GM19467 (cell line): ENCODE results near the gene ABHD16A.

Experiments used
- ATAC-seq: cut with Tn5 transposase; IDR thresholded peaks from one replicate; pipeline ENCODE4 v1.9.1; 2021; ENCODE audit warnings: mild to moderate bottlenecking, moderate library complexity; ENCODE audit not compliant: unreplicated experiment

The ABHD16A gene

DNA sequence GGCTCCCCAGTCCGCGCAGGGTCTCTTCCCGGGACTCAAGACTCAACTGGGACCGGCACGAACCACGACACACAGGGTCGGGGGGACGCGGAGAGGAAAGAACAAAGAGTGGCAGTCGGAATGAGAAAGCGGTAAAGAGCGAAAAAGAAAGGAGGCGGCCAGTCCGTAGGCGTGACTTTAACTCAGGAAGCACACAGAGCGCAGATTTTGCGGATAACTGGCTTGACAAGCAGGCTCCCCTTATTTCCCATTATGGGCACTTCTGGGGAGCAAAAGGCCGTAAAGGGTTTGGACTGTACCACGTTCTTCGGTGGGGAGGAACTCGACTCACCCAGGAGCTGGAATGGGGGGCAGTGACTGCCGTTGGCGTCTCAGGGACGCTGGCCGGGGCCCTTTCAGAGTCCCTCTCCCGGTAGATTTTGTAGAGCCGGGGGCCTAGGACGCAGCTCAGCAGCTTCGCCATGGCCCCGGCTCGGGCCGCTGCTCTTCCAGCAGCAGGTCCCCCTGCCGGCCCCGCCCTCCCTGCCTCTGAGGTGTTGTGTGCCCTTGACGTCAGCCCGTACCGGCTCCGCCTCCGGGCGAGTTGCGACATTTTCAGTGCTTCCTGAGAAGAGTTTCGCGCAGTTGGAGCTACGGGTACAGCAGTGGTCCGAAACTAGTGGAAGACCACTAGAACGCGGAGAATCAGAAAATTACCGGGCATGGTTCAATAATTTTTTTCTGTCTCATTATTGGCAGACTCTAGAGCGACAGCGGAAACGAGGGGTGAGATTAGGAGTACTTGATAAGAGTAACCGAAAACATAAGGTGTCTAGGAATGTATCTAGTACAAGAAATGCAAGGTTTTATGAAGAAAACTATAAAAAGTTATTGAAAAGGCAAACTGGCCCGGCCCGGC lies at the start of gene ABHD16A:
ABHD16A (minus strand) TSS at position 506 of the 898 bp plus-strand sequence; CDS start at position 463, 43 bp downstream.
- peak; percentile 80 for ATAC-seq

DNA sequence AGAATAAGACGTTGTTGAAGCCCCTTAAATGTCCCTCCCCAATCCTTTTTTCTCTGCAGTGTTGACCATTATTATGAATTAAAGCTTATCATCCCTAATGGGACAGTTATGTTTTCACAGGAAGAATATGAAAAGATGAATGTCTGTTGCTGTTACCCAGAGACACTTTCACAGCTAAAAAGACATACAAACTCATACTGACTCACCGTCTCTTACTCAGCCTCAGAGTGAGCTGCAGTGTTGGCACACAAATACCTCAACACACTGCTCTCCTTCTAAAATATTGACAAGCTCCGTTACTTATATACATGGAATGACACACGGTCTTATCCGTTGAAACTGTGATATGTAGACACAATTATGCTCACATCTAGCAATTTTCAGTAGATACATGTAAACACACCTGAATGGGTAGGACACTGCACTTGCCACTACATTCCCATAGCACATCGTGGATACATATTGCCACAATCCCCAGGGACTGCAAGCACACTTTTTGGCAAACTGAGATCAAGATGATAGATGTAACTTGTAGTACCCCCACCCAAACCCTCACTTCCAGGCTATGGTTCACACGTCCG lies 49.7 kb upstream of the ABHD16A start:
- no peak for ATAC-seq

DNA sequence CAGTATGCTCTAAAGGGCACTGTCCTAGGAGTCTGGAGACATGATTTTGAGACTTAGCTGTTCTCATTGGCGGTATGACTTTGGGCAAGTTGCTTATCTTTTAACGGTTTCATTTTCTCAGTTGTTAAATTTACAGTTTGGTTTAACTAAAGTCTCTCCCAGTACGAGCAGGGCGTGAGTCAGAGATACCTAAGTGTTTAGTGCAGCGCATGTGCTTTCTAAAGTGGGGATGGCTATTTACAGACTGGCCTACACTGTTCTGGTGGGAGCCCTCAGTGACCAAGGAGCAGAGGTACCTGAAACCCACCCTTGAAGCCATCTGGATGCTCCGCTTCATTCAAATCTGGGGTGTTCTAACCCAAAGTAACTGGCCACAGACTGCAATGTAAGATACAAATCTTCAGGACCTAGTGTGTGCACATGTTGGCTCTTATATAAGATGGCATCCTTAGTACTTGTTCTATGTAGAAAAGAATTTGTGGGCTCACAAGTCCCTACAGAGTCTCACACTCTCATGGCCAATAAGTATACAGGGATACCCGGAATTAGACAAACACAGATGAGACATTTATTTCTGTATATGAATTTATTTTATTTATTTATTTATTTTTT lies 47.4 kb upstream of the ABHD16A start:
- no peak for ATAC-seq

DNA sequence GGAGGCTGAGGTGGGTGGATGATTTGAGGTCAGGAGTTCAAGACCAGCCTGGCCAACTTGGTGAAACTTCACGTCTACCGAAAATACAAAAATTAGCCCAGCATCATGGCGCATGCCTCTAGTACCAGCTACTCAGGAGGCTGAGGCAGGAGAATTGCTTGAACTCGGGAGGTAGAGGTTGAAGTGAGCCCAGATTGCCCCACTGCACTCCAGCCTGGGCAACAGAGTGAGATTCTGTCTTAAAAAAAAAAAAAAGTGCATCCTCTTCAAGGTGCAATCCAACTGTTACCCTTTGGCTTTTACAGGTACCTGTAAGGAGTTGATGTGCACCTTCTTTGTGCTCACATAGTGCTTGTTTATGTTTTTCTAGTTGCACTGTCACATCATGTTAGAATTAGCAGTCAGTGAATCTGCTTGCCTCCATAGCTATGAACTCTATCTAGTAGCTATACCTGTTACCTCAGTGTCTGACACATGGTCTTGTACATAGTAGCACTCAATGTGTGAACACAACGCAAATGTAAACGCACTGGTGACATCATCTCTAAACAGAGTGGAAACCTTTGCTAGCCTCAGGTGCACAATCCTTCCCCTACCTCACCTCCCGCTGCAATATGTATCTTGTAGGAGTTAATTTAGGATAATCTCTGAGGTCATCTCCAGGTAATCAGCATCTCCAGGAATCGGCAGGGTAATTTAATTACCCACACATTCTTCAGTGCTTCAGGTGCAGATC lies 46.3 kb upstream of the ABHD16A start:
- no peak for ATAC-seq

DNA sequence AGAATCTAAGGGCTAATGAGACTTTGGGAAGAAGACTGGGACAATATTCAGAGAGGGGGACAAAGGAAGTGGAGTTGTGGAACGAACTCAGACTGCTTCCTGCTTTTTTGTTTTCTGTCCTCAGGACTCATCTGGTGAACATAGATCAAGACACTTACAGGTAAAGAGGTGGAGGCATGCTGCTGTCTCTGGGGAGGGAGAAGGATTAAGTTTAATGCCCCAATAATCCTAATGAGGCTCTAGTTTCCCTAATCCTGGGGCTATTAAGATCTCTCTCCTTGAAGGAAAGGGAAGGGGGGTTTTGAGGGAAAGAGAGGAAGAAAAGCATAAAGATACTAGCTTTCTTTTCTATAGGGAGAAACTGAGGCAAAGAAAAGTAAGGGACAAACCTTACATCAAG lies 41.3 kb upstream of the ABHD16A start:
- no peak for ATAC-seq

DNA sequence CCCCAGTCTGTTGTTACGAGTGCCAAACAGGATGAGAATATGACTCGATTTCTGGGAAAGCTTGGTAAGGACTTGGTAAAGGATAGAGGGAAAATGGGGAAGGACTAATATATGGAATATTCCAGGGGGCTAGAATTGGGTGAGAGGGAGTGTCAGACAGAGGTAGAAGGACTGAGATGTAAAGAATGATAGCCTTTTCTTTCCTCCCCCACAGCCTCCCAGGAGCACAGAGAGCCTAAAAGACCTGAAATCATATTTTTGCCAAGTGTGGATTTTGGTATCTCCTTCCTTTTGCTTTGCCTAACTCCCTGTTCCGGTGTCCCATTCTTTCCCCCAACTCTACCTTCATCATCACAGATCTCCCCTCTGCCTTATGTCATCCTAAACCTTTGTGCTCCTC lies 39.8 kb upstream of the ABHD16A start:
- ATAC-seq, result no peak

DNA sequence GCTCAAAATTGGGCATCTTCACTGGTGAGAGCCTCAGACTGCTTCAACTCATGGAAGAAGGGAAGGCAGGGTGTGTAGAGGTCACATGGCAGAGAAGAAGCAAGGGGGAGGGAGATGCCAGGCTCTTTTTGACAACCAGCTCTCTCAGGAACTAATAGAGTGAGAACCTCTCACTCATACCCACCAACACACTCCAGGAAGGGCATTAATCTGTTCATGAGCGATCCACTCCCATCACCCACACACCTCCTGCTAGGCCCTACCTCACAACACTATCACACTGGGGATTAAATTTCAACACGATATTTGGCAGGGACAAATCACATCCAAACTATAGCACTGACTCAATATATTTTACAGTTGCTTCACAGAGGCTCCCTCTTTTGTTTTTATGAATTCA lies 38.7 kb upstream of the ABHD16A start:
- no peak for ATAC-seq

DNA sequence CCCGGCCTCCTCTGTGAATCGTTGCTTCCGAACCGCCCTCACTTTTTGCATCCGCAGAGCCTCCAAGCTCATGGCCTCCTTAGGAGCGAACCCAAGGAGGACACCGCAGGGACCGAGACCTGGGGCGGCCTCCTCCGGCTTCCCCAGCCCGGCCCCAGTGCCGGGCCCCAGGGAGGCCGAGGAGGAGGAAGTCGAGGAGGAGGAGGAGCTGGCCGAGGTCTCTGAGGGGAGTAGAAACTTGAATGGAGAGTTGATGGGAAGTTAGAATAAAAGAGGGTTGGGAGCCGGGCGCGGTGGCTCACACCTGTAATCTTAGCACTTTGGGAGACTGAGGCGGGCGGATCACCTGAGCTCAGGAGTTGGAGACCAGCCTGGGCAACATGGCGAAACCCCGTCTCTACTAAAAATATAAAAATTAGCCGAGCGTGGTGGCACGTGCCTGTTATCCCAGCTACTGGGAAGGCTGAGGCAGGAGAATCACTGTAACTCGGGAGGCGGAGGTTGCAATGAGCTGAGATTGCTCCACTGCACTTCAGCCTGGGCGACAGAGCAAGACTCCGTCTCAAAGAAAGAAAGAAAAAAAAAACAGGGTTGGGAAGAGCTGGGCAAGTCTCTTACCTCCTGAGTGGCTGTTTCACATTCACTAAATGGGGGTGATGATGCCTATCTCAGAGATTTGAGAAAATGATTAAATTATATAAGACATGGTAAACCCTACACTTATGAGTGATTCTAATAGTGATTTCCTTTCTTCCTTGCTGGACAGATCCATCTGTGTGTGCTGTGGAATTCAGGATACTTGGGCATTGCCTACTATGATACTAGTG lies 37.5 kb upstream of the ABHD16A start:
- no peak for ATAC-seq

DNA sequence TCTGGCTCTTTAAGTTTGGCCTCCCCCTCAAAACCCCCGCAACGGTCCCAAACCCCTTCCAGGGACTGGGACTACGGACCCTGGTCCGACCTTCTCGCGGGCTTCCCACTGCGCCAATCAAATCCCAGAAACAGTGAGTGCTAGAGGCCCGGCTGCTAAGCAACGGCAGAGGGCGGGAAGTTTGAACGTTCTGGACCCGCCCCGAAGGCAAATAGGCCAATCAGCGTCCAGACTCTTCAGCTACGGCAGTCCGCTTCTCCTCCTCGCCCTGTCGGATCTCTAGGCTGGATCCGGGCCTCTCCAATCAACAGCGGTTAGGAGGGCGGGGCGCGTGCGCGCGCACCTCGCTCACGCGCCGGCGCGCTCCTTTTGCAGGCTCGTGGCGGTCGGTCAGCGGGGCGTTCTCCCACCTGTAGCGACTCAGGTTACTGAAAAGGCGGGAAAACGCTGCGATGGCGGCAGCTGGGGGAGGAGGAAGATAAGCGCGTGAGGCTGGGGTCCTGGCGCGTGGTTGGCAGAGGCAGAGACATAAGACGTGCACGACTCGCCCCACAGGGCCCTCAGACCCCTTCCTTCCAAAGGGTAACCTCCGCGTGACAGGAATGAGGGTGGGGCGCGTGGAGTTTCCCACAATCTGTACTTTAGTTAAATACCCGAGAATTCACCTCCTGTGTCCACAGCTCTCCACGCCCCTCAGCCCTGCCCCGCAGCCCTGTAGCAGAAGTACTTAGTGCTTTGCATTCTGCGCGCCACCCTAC lies 36.7 kb upstream of the ABHD16A start, which contains the start of gene MSH5:
MSH5 (plus strand) TSS at position 367 of the 758 bp plus-strand sequence. CDS start 462 bp downstream, outside the sequence.
- peak; percentile 61 for ATAC-seq

DNA sequence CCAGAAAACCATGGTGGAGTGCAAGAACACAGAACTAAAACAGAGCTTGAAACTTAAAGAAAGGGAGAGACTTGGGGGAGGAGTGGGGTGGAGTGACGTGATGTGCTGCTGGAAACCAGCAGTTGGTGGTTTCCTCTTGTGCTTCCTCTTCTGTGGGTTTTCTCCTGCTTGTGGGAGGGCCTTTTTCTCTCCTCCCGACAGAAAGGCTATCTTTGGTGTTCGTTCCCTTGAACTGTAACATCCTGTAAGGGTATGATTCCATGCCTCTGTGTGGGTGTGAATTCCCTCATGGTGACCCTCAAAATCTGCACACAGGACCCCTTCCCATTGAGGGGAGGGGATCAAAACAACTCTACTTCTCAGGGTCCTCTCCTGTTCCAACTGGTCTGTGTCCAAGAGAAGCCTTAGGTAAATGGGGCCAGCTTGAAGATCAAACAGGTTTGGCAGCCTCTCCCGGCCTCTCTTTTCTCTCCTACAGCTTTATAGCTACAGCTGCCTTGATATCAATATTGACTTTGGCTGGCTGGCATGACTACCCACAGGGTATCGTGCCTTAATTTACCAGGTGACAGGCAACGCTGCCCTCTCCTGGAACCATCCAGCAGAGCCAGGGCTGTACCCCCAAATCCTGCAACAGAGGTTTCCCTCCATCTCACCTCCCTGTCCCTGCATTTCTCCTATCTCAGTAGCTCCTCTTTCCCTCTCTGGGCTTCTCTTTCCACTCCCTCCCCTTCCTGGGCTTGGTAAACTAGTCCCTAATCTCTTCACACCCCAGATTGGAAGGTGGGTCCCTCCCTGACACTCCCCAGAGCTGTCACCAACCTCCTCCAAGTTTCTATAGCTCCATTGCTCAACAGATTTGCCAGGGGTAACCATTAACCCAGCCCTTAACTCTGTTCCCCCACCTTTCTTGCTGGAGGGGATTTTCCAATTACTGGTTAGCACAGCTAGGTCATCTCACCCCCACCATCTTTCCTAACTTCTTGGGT lies 35.2 kb upstream of the ABHD16A start:
- ATAC-seq, result no peak

DNA sequence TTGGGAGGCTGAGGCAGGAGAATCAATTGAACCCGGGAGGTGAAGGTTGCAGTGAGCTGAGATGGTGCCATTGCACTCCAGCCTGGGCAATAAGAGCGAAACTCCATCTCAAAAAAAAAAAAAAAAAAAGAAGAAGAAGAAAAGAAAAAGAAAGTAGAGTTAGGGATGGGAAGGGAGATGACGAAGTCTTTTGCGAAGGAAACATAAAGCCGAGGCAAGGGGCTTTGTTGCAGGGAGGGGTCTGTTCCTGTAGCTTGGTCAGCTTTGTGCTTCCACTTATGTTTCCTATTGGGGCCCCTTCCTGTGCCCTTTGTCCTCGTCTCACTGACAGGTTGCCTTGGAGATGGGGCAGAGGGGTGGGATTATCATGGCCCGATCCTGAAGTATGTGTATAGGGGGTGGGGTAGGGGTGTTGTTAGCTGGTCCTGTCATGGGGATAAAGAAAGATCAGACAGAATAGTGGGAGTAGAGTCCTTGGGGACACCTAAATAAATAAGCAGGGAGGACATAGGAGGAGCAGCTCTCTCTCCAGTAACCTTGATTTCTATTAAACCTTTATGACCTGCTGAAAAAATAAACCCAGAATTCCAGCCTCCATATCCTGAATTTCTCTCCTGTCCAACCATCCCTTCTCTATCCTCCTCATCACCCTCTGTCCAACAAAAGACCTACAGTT lies 34.3 kb upstream of the ABHD16A start:
- no peak for ATAC-seq

DNA sequence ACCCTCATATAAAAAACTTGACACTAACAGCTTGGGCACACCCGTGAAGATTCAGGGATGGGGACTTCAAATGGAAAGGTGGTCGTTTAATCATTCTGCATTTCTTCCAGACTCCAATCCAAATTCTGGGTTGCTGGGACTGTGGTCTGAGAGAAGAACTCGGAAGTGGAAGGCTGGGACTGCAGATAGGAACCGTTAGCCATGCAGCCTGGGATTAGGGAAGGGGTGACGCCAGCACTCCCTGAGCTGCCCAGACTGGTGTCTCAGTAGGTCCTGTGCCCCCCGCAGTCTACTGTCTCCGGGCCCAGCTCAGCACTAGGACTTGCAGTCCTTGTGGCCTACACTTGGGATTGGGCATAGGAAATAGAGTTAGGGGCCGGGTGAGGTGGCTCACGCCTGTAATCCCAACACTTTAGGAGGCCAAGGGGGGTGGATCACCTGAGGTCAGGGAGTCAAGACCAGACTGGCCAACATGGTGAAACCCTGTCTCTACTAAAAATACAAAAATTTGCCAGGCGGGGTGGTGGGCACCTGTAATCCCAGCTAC lies 33.7 kb upstream of the ABHD16A start:
- ATAC-seq, result no peak

DNA sequence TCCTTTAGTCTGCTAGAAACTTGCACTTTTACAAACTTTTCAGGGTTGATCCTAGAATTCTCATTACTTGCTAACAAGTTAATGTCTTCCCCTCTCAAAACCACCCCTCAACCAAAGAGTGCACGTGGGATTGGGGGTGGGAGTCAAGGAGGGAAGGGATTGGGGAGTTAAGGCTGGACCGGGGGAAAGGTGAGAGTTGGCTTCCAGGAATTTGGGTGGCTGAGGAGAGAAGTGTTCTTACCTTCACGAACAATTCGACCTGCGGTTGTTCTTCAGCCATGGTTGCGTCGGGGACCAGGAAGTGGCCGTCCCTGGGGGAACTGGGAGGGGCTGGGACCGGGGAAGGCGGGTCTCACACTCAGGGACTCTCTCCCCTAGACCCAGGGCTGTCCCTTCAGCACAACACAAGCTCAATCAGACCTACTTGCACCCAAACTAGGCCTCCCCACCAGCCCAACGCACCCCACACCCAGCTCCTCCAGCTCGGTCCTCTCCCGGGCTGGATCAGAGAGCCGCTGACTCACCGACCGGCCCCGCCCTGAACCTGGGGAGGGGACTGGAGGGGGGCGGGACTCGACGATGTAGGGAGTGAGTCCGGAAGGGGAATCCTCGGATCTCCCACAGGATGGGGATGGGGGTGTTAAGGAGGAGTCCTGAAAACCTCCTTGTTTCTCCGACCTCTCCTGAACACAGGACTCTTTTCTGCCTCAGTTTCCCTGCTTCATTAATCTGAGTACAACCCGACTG lies 33.1 kb upstream of the ABHD16A start, which contains the start of gene CLIC1:
CLIC1 (minus strand) TSS at position 510 of the 747 bp plus-strand sequence; CDS start at position 280, 230 bp downstream.
- no peak for ATAC-seq

DNA sequence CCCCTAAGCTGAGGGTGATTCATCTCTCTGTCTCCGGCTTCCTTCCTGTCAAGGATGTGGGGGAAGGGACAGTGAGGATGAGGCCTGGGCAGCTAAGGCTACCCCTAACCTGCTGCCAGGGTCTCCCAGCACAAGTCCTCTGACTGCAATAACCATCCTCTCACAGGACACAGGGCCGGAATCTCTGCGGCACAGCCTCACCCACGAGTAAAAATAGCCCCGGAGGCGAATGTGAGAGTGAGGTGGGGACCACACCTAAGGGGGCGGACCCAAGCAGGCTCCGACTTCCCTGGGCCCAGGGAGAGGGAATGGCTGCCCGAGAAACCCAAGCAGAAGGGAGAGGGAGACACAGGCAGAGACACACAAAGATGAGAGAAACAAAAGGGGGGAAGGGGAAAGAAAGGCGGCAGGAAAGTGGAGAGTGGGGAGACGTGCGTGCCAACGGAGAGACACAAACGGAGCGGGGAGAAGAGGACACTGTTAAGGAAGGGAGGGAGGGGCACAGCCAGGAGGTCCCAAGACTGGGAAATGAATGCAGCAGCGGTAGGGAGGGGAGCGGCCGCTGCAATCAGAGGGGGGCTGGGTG lies 31.8 kb upstream of the ABHD16A start:
- no peak for ATAC-seq

DNA sequence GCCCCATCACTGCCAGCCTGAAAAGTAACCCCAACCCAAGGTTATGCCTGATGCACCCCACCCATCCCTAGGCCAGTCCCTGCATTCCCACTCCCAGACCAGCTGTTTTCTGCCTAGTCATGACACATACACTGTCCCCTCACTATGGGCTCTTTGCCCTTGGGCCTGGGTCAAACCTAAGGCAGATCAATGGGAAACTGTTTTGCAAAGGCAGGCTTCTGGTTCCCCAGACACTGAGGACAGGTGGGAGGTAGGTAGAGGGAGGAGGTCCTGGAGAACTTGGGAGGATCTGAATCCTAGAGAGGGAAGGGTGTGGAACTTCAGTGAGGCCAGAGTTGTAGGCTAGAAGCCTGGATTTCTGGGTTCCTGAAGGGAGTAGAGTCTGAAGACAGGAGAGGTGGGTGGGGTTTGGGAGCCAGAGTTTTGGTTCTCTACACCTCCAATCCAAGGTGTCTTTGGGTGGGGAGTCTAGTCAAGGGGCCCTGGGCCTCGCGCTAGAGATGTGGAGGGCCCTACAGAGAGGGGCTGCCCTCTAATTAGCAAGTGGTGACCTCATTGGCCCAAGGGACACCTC lies 31.2 kb upstream of the ABHD16A start:
- no peak for ATAC-seq

DNA sequence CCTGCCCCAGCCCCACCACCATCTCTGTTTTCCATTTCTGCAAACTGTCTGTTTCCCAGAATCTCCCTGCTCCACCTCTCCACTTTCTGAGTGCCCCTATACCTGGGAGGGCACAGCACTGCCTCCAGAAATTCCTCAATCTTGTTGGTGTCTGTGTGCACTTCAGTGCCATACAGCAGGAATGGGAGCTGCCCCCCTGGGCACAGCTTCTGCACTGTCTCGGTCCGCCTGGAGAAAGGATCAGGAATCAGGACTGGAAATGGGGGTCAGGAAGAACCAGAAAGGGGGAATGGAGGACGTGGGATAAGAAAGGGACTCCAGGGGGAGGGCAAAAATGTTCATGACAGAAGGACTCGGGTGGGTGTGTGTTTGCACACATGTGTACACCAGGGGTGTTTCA lies 30.6 kb upstream of the ABHD16A start:
- ATAC-seq, result no peak
